Fibroblast of lung (primary cell): ENCODE data around the gene CUTA. TPM values are rescaled to one million over a fixed set of nuclear protein-coding genes. Genes with fewer than 3 reads are reported as not detected.
A peak's percentile ranks its signal among the peaks of the same experiment; 100 is the strongest.

Experiments used
- DNase-seq, 2 donors: peaks; one replicate each; pipeline versions ENCODE4 v3.0.0 to v3.0.0-alpha.2; 2010; ENCODE audit warnings: low read depth in 2 of 2
- H2AFZ ChIP-seq: 2 replicates; pipeline ENCODE4 v1.5.1; 2012; ENCODE audit warnings: low read length, control low read depth, inconsistent platforms
- H3K27ac ChIP-seq: 2 replicates; pipeline ENCODE4 v1.5.1; 2011; ENCODE audit warnings: low read length, control low read depth; ENCODE audit not compliant: insufficient read depth
- H3K27me3 ChIP-seq: 2 replicates; pipeline ENCODE4 v1.5.1; 2011; ENCODE audit warnings: mild to moderate bottlenecking, low read length; ENCODE audit not compliant: control insufficient read depth, insufficient read depth
- H3K36me3 ChIP-seq: 2 replicates; pipeline ENCODE4 v1.5.1; 2011; ENCODE audit warnings: low read length; ENCODE audit not compliant: control insufficient read depth, insufficient read depth
- H3K4me1 ChIP-seq: 2 replicates; pipeline ENCODE4 v1.5.1; 2011; ENCODE audit warnings: low read length; ENCODE audit not compliant: control insufficient read depth, insufficient read depth; ENCODE audit errors: extremely low read depth
- H3K4me2 ChIP-seq: 2 replicates; pipeline ENCODE4 v1.5.1; 2011; ENCODE audit warnings: low read length, control low read depth; ENCODE audit not compliant: insufficient read depth; ENCODE audit errors: extremely low read depth
- H3K4me3 ChIP-seq, 4 experiments: fragments of 200-600 bp in 1 of 4; sonication (generic) in 1 of 4; replicated peaks in 1 of 4; 2 replicates each; pipeline ENCODE4 v1.5.1; 2011 to 2016; ENCODE audit warnings: low read length in 4 of 4, low read depth in 3 of 4, mild to moderate bottlenecking in 3 of 4, control low read depth in 2 of 4, inconsistent platforms in 1 of 4, mixed read lengths in 1 of 4; ENCODE audit not compliant: insufficient read depth in 1 of 4; ENCODE audit errors: control extremely low read depth in 1 of 4
- H3K79me2 ChIP-seq: 2 replicates; pipeline ENCODE4 v1.5.1; 2012; ENCODE audit warnings: mild to moderate bottlenecking, low read length, inconsistent platforms; ENCODE audit not compliant: control insufficient read depth, insufficient read depth
- H3K9ac ChIP-seq: 2 replicates; pipeline ENCODE4 v1.5.1; 2011; ENCODE audit warnings: mild to moderate bottlenecking, low read length, control low read depth; ENCODE audit not compliant: insufficient read depth
- H3K9me3 ChIP-seq: 2 replicates; pipeline ENCODE4 v1.5.1; 2012; ENCODE audit warnings: low read depth, low read length; ENCODE audit not compliant: control insufficient read depth, insufficient read depth
- H4K20me1 ChIP-seq: 2 replicates; pipeline ENCODE4 v1.5.1; 2011; ENCODE audit warnings: low read length; ENCODE audit not compliant: control insufficient read depth, insufficient read depth; ENCODE audit errors: extremely low read depth
- CTCF ChIP-seq, 2 donors: IDR thresholded peaks in 1 of 2; conservative IDR thresholded peaks in 1 of 2; 1 replicate in 1 of 2; 2 replicates in 1 of 2; pipeline ENCODE4 v1.5.1; 2011 to 2012; ENCODE audit warnings: low read length in 2 of 2, control low read depth in 1 of 2, inconsistent platforms in 1 of 2, low read depth in 1 of 2, mild to moderate bottlenecking in 1 of 2
- EZH2 ChIP-seq: IDR thresholded peaks from 2 replicates; pipeline ENCODE4 v1.5.1; 2012; ENCODE audit warnings: low read length, control low read depth, mild to moderate bottlenecking; ENCODE audit errors: missing control alignments
- polyA plus RNA-seq, 2 donors: library from polyadenylated mRNA; depleted of rRNA in 1 of 2; stranded (reverse) in 1 of 2; unstranded in 1 of 2; fragments of >200 nt; gene quantifications; 2 replicates each; pipeline ENCODE4 v1.2.1, GENCODE V29; 2011 to 2012; ENCODE audit warnings: missing spikeins in 1 of 2
- total RNA-seq: library from RNA; depleted of rRNA; stranded (reverse); fragments of >200 nt; gene quantifications from 2 replicates; pipeline ENCODE4 v1.2.1, GENCODE V29; 2014

CUTA gene
- total and polyA plus RNA-seq, 2 donors (not counting 1 experiment from before 2014, with no cell fraction given), result 127 to 264 TPM

- no peaks in the 10 kb centered on the region for H3K27me3 ChIP-seq
- H3K4me3 ChIP-seq, result peak within 1 kb of the TSS; percentile 65 to 79 (median 77)
- peak within 1 kb of the TSS; percentile 70 for H2AFZ ChIP-seq
- peak within 1 kb of the TSS; percentile 86 for H3K4me2 ChIP-seq
- peaks cover 16% of the 10 kb centered on the region for H3K4me1 ChIP-seq
- H3K79me2 ChIP-seq, result peaks cover 40% of the 10 kb centered on the region
- no peaks in the 10 kb centered on the region for H3K9me3 ChIP-seq
- no peak for TF ChIP-seq EZH2
- no peak for TF ChIP-seq CTCF (conservative IDR thresholded peaks at IDR 0.05 in 1 of 2, IDR thresholded peaks at IDR 0.05 in 1 of 2; ENCODE audit: low read depth in 1 of 2, low read length in 2 of 2)
- H4K20me1 ChIP-seq, result no peaks in the 10 kb centered on the region
- peaks cover 15% of the 10 kb centered on the region for H3K36me3 ChIP-seq
- peak; percentile 83 to 85 for DNase-seq
- H3K27ac ChIP-seq, result peak within 1 kb of the TSS; percentile 85
- peak within 1 kb of the TSS; percentile 80 for H3K9ac ChIP-seq
These were observed 6.9 kb downstream of the CUTA start, which contains the start of gene PHF1 for GRCh38 chr6:33410711-33411631. TSS of gene PHF1 (plus strand) at chr6:33411014. CDS start at chr6:33412264, 1,250 bp downstream.

- TF ChIP-seq EZH2 (no peak), CTCF (conservative IDR thresholded peaks at IDR 0.05 in 1 of 2, IDR thresholded peaks at IDR 0.05 in 1 of 2; ENCODE audit: low read depth in 1 of 2, low read length in 2 of 2) (no peak)
- H3K4me1 ChIP-seq, result peaks cover 9% of the 10 kb centered on the region
- no peaks in the 10 kb centered on the region for H4K20me1 ChIP-seq
- peaks cover 32% of the 10 kb centered on the region for H3K79me2 ChIP-seq
- H3K9ac ChIP-seq, result peak overlapping the region; percentile 80
- peaks cover 15% of the 10 kb centered on the region for H3K36me3 ChIP-seq
- peak; percentile 97 for DNase-seq
- peak overlapping the region; percentile 82 for H3K4me2 ChIP-seq
- H3K4me3 ChIP-seq, result peak overlapping the region; percentile 37 to 78 (median 57)
- no peaks in the 10 kb centered on the region for H3K27me3 ChIP-seq
- H3K9me3 ChIP-seq, result no peaks in the 10 kb centered on the region
- peak overlapping the region; percentile 70 for H2AFZ ChIP-seq
- H3K27ac ChIP-seq, result peak overlapping the region; percentile 85
These were observed 7.7 kb downstream of the CUTA start for GRCh38 chr6:33410050-33410710.

- H3K4me3 ChIP-seq, result no peak overlapping the region
- peak; percentile 40 to 75 for DNase-seq
- no peak overlapping the region for H2AFZ ChIP-seq
- peaks cover 8% of the 10 kb centered on the region for H3K79me2 ChIP-seq
- H3K9ac ChIP-seq, result no peak overlapping the region
- H3K27me3 ChIP-seq, result no peaks in the 10 kb centered on the region
- no peaks in the 10 kb centered on the region for H3K9me3 ChIP-seq
- no peaks in the 10 kb centered on the region for H4K20me1 ChIP-seq
- TF ChIP-seq EZH2 (no peak), CTCF (conservative IDR thresholded peaks at IDR 0.05 in 1 of 2, IDR thresholded peaks at IDR 0.05 in 1 of 2; ENCODE audit: low read depth in 1 of 2, low read length in 2 of 2) (peak; percentile 28 to 32)
- no peak overlapping the region for H3K27ac ChIP-seq
- no peak overlapping the region for H3K4me2 ChIP-seq
- H3K4me1 ChIP-seq, result peaks cover 4% of the 10 kb centered on the region
- peaks cover 18% of the 10 kb centered on the region for H3K36me3 ChIP-seq
These were observed 10.7 kb downstream of the CUTA start for GRCh38 chr6:33407132-33407718.
